Caco-2 (cell line): ENCODE measurements around the gene DDX3X. TPM values are rescaled to one million over a fixed set of nuclear protein-coding genes. Genes with fewer than 3 reads are reported as not detected.

Experiments
- BruUV-seq: library from RNA; stranded (reverse); fragments of 400-500 nt; replicated peaks from 2 replicates; lab custom pipeline; 2021; lab: Mats Ljungman, UMichigan
- CTCF ChIA-PET: fragments of 300-600 bp; sonication (Branson Sonifier 250); formaldehyde crosslinking; loops from one replicate; lab custom pipeline; 2022; ENCODE audit warnings: antibody characterized with exemption; lab: Charles Lee
- POLR2A ChIA-PET: fragments of 300-600 bp; sonication (Branson Sonifier 250); formaldehyde crosslinking; loops from one replicate; lab custom pipeline; 2022; ENCODE audit warnings: antibody characterized with exemption; lab: Charles Lee
- DNase-seq, 2 experiments: peaks; one replicate each; pipeline versions ENCODE4 v3.0.0 to v3.0.0-alpha.2; 2020 to 2022
- H3K27me3 ChIP-seq: replicated peaks from 2 replicates; pipeline ENCODE4 v1.6.0; 2011; ENCODE audit warnings: low read length; ENCODE audit not compliant: control insufficient read depth, insufficient read depth
- H3K36me3 ChIP-seq: 2 replicates; pipeline ENCODE4 v1.5.1; 2011; ENCODE audit warnings: low read length; ENCODE audit not compliant: control insufficient read depth, insufficient read depth
- H3K4me1 ChIP-seq: fragments of 250-450 bp; sonication (Bioruptor Pico); 2 replicates; pipeline ENCODE4 v1.5.1; 2020; ENCODE audit warnings: mild to moderate bottlenecking
- H3K4me3 ChIP-seq: 2 replicates; pipeline ENCODE4 v1.5.1; 2011; ENCODE audit warnings: low read depth, mild to moderate bottlenecking, control low read depth, low read length
- H3K9me3 ChIP-seq: fragments of 250-450 bp; sonication (Bioruptor Pico); 2 replicates; pipeline ENCODE4 v1.5.1; 2020; ENCODE audit warnings: mild to moderate bottlenecking, moderate library complexity
- H3K27ac Mint-ChIP-seq: one replicate; pipeline ENCODE4 v1.8.0; 2022; ENCODE audit warnings: mixed read lengths; ENCODE audit not compliant: unreplicated experiment
- H3K27me3 Mint-ChIP-seq: one replicate; pipeline ENCODE4 v1.8.0; 2022; ENCODE audit warnings: mixed read lengths; ENCODE audit not compliant: insufficient read depth, unreplicated experiment
- H3K36me3 Mint-ChIP-seq: one replicate; pipeline ENCODE4 v1.8.0; 2022; ENCODE audit warnings: mild to moderate bottlenecking, mixed read lengths; ENCODE audit not compliant: insufficient read depth, unreplicated experiment
- H3K4me1 Mint-ChIP-seq: one replicate; pipeline ENCODE4 v1.8.0; 2022; ENCODE audit warnings: low read depth, mixed read lengths; ENCODE audit not compliant: unreplicated experiment
- H3K4me3 Mint-ChIP-seq: one replicate; pipeline ENCODE4 v1.8.0; 2022; ENCODE audit warnings: mild to moderate bottlenecking, moderate library complexity, mixed read lengths; ENCODE audit not compliant: unreplicated experiment
- H3K9me3 Mint-ChIP-seq: one replicate; pipeline ENCODE4 v1.8.0; 2022; ENCODE audit warnings: mixed read lengths; ENCODE audit not compliant: unreplicated experiment
- CTCF ChIP-seq, 2 experiments: fragments of 200-600 bp in 1 of 2; IDR thresholded peaks; 1 replicate in 1 of 2; 2 replicates in 1 of 2; pipeline versions ENCODE4 v1.5.1 to v1.8.0; 2011 to 2022; ENCODE audit warnings: antibody characterized with exemption in 1 of 2, control low read depth in 1 of 2, inconsistent platforms in 1 of 2, low read depth in 1 of 2, low read length in 1 of 2, mild to moderate bottlenecking in 1 of 2, moderate library complexity in 1 of 2; ENCODE audit not compliant: insufficient read depth in 1 of 2, severe bottlenecking in 1 of 2, unreplicated experiment in 1 of 2
- intact Hi-C: fragments of 100-400 bp; cut with micrococcal nuclease; formaldehyde crosslinking; loops from one replicate; pipeline ENCODE4 v1.10.0; 2022; ENCODE audit not compliant: unreplicated experiment
- total RNA-seq: library from RNA; stranded (reverse); gene quantifications from 2 replicates; pipeline ENCODE4 v1.2.3, GENCODE V29; 2022

The DDX3X gene
- total RNA-seq, 1 experiment from 2014 or later: 302 TPM

- Histone ChIP-seq H3K9me3 (no peaks in the 10 kb centered on the region), H3K27me3 (no peaks in the 10 kb centered on the region), H3K4me1 (no peaks in the 10 kb centered on the region), H3K4me3 (no peak overlapping the region), H3K36me3 (no peaks in the 10 kb centered on the region)
- Mint-ChIP-seq H3K36me3 (no peaks in the 10 kb centered on the region), H3K27ac (no peak overlapping the region), H3K4me1 (no peaks in the 10 kb centered on the region), H3K4me3 (no peak overlapping the region), H3K27me3 (no peaks in the 10 kb centered on the region), H3K9me3 (no peaks in the 10 kb centered on the region)
- intact Hi-C loops: no loop called here
- ChIA-PET POLR2A (no interaction called here), CTCF (no interaction called here)
- TF ChIP-seq CTCF (IDR thresholded peaks at IDR 0.05; ENCODE audit: insufficient read depth in 1 of 2, low read depth in 1 of 2, low read length in 1 of 2, severe bottlenecking in 1 of 2, unreplicated experiment in 1 of 2): no peak
- no TSS peak for BruUV-seq
- DNase-seq: no peak
These were observed 13.6 kb upstream of the DDX3X start for GRCh38 chrX:41320393-41320792.

GRCh38 chrX:41322821-41323603 lies 10.9 kb upstream of the DDX3X start:
- POLR2A ChIA-PET: no interaction called here

GRCh38 chrX:41326431-41326830 lies 7.5 kb upstream of the DDX3X start:
- Histone ChIP-seq H3K36me3 (no peaks in the 10 kb centered on the region), H3K9me3 (no peaks in the 10 kb centered on the region), H3K27me3 (no peaks in the 10 kb centered on the region), H3K4me3 (no peak overlapping the region), H3K4me1 (no peaks in the 10 kb centered on the region)
- ChIA-PET CTCF (no interaction called here), POLR2A (no interaction called here)
- BruUV-seq: no TSS peak
- TF ChIP-seq CTCF (IDR thresholded peaks at IDR 0.05; ENCODE audit: insufficient read depth in 1 of 2, low read depth in 1 of 2, low read length in 1 of 2, severe bottlenecking in 1 of 2, unreplicated experiment in 1 of 2): no peak
- no peak for DNase-seq
- intact Hi-C loops: no loop called here
- peaks cover 12% of the 10 kb centered on the region for H3K4me1 Mint-ChIP-seq
- H3K27me3 Mint-ChIP-seq: no peaks in the 10 kb centered on the region
- no peak overlapping the region for H3K27ac Mint-ChIP-seq
- no peaks in the 10 kb centered on the region for H3K9me3 Mint-ChIP-seq
- H3K36me3 Mint-ChIP-seq: no peaks in the 10 kb centered on the region
- no peak overlapping the region for H3K4me3 Mint-ChIP-seq

More at GRCh38 chrX:41322821-41323603, 10.9 kb upstream of the DDX3X start:
- Mint-ChIP-seq H3K9me3 (no peaks in the 10 kb centered on the region), H3K36me3 (no peaks in the 10 kb centered on the region), H3K27me3 (no peaks in the 10 kb centered on the region), H3K4me3 (no peak overlapping the region), H3K4me1 (peaks cover 12% of the 10 kb centered on the region), H3K27ac (no peak overlapping the region)
- BruUV-seq: no TSS peak
- Histone ChIP-seq H3K4me1 (no peaks in the 10 kb centered on the region), H3K9me3 (no peaks in the 10 kb centered on the region), H3K27me3 (no peaks in the 10 kb centered on the region), H3K4me3 (no peak overlapping the region), H3K36me3 (no peaks in the 10 kb centered on the region)
- intact Hi-C loops: no loop called here
- CTCF ChIA-PET: no interaction called here
- DNase-seq: no peak
- TF ChIP-seq CTCF (IDR thresholded peaks at IDR 0.05; ENCODE audit: insufficient read depth in 1 of 2, low read depth in 1 of 2, low read length in 1 of 2, severe bottlenecking in 1 of 2, unreplicated experiment in 1 of 2): no peak
